ENCODE measurements around the gene HHIPL1. TPM values are rescaled to one million over a fixed set of nuclear protein-coding genes. Genes with fewer than 3 reads are reported as not detected.

HHIPL1 gene
- total RNA-seq, 1 experiment from 2014 or later, result not detected

- Mint-ChIP-seq H3K4me3 (ENCODE audit: low read depth, unreplicated experiment) (no peak overlapping the region), H3K4me1 (ENCODE audit: low read depth, unreplicated experiment) (peaks cover 10% of the 10 kb centered on the region), H3K27me3 (ENCODE audit: unreplicated experiment) (no peaks in the 10 kb centered on the region), H3K9me3 (ENCODE audit: low read depth, unreplicated experiment) (no peaks in the 10 kb centered on the region), H3K36me3 (ENCODE audit: insufficient read depth, unreplicated experiment) (peaks cover 16% of the 10 kb centered on the region), H3K27ac (ENCODE audit: unreplicated experiment) (no peak overlapping the region)
- BruUV-seq (replicated peaks), result no TSS peak
- TF ChIP-seq, protein P1, sequence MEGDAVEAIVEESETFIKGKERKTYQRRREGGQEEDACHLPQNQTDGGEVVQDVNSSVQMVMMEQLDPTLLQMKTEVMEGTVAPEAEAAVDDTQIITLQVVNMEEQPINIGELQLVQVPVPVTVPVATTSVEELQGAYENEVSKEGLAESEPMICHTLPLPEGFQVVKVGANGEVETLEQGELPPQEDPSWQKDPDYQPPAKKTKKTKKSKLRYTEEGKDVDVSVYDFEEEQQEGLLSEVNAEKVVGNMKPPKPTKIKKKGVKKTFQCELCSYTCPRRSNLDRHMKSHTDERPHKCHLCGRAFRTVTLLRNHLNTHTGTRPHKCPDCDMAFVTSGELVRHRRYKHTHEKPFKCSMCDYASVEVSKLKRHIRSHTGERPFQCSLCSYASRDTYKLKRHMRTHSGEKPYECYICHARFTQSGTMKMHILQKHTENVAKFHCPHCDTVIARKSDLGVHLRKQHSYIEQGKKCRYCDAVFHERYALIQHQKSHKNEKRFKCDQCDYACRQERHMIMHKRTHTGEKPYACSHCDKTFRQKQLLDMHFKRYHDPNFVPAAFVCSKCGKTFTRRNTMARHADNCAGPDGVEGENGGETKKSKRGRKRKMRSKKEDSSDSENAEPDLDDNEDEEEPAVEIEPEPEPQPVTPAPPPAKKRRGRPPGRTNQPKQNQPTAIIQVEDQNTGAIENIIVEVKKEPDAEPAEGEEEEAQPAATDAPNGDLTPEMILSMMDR (IDR thresholded peaks at IDR 0.05; ENCODE audit: unreplicated experiment), result no peak
- intact Hi-C loops (cut with micrococcal nuclease; ENCODE audit: unreplicated experiment), result no loop called here
- CTCF ChIA-PET, result interaction anchor here (0.6 kb wide), 1 partner anchor 26 kb away, joined by 4 read pairs; no protein-coding TSS in a partner anchor
- DNase-seq, result no peak
Observed at GRCh38 chr14:99608591-99608990, 36.3 kb upstream of the HHIPL1 start.

DNA sequence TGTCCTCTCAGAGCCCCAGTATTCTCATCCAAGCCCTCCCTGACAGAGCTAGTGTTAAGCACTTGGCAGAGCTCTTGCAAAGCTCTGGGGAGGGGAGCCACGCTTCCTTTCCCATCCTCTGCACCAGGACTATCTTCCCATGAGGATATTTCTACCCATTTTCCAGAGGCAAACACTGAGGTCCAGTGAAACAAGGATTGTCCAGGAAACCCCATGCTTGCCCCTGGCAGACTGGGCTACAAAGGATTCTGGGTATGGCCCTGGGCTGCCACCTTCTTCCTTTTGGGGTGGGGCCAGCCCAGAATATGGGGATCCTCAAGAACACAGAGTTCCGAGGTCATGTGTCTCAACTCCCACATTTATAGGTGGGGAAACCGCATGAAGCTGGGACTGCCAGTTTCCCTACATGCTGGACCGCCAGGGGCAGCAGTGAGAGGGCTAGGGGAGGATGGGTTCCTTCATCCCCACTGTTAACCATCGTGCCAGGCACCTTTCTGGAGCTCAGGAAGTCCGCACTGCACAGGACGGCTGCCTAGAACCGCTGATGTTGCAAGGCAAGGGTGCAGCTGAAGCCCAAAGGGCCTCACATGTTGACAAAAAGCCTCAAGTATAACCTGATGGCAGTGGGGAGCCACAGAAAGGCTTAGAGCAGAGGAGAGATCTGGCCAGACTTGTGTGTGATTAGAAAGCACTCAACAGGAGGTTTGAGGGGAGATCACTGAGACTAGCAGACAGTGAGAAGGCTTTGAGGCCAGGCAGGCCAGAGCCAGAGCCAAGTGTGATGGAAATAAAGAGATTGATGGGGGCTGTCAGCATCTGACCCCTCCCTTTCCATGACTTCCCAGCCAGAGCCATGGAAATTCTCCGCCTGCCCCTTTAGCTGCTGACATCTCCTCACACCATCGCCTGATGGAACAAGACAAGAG lies 35.4 kb upstream of the HHIPL1 start:
- TF ChIP-seq, protein P1 (IDR thresholded peaks at IDR 0.05; ENCODE audit: unreplicated experiment), result no peak
- Mint-ChIP-seq H3K9me3 (ENCODE audit: low read depth, unreplicated experiment) (no peaks in the 10 kb centered on the region), H3K4me3 (ENCODE audit: low read depth, unreplicated experiment) (no peak overlapping the region), H3K36me3 (ENCODE audit: insufficient read depth, unreplicated experiment) (peaks cover 11% of the 10 kb centered on the region), H3K4me1 (ENCODE audit: low read depth, unreplicated experiment) (peaks cover 10% of the 10 kb centered on the region), H3K27ac (ENCODE audit: unreplicated experiment) (no peak overlapping the region), H3K27me3 (ENCODE audit: unreplicated experiment) (no peaks in the 10 kb centered on the region)
- intact Hi-C loops (cut with micrococcal nuclease; ENCODE audit: unreplicated experiment), result no loop called here
- no peak for DNase-seq
- CTCF ChIA-PET, result interaction anchor here (0.6 kb wide), 1 partner anchor 74 kb away, joined by 4 read pairs; no protein-coding TSS in a partner anchor
- BruUV-seq (replicated peaks), result no TSS peak

DNA sequence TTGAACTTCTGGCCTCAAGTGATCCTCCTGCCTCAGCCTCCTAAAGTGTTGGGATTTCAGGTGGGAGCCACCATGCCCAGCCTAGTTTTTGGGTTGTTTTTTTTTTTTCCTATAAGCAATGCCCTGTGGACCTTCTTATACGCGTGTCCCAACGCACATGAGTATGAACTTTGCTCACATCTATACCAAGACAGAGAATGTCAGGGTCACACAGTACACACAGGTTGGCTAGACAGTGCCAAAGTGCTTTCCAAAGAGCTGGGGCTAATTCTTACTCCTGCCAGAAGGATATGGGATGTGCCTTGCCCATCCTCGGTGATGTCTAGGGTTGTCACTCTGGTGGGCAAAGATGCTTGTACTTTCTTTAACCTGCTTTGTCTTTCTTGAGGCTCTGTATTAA lies 33.3 kb upstream of the HHIPL1 start:
- peaks cover 17% of the 10 kb centered on the region for H3K27me3 Mint-ChIP-seq (ENCODE audit: unreplicated experiment)
- TF ChIP-seq, protein P1 (IDR thresholded peaks at IDR 0.05; ENCODE audit: unreplicated experiment), result no peak
- H3K27ac Mint-ChIP-seq (ENCODE audit: unreplicated experiment), result no peak overlapping the region
- no peak for DNase-seq
- H3K4me3 Mint-ChIP-seq (ENCODE audit: low read depth, unreplicated experiment), result no peak overlapping the region
- H3K4me1 Mint-ChIP-seq (ENCODE audit: low read depth, unreplicated experiment), result peaks cover 12% of the 10 kb centered on the region
- CTCF ChIA-PET, result no interaction called here
- BruUV-seq (replicated peaks), result no TSS peak
- H3K36me3 Mint-ChIP-seq (ENCODE audit: insufficient read depth, unreplicated experiment), result no peaks in the 10 kb centered on the region
- intact Hi-C loops (cut with micrococcal nuclease; ENCODE audit: unreplicated experiment), result no loop called here
- no peaks in the 10 kb centered on the region for H3K9me3 Mint-ChIP-seq (ENCODE audit: low read depth, unreplicated experiment)

DNA sequence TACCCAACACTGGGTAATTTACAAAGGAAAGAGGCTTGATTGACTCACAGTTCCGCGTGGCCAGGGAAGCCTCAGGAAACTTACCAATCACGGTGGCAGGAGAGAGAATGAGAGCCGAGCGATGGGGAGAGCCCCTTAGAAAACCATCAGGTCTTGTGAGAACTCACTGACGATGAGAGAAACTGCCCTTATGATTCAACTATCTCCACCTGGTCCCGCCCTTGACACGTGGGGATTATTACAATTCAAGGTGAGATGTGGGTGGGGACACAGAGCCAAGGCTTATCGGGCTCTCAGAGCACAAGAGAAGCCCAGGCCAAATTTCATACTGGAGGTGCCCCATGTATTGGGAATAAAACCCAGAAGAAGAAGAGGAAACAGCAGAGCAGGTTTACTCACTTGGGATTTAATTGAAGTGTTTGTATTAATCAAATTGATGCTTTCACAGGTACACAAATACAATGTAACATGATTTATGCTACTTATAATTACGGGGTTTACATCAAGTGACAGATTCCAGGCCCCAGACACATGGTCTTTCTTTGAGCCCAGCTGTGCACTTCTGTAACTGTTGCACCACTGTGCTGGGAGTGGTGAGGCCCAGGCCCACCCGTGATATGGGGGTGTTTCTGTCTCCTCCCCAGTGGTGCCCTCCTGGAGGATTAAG lies 32.7 kb upstream of the HHIPL1 start:
- Mint-ChIP-seq H3K27ac (ENCODE audit: unreplicated experiment) (no peak overlapping the region), H3K4me1 (ENCODE audit: low read depth, unreplicated experiment) (peaks cover 12% of the 10 kb centered on the region), H3K36me3 (ENCODE audit: insufficient read depth, unreplicated experiment) (no peaks in the 10 kb centered on the region), H3K9me3 (ENCODE audit: low read depth, unreplicated experiment) (no peaks in the 10 kb centered on the region), H3K27me3 (ENCODE audit: unreplicated experiment) (peaks cover 17% of the 10 kb centered on the region), H3K4me3 (ENCODE audit: low read depth, unreplicated experiment) (no peak overlapping the region)
- no TSS peak for BruUV-seq (replicated peaks)
- TF ChIP-seq, protein P1 (IDR thresholded peaks at IDR 0.05; ENCODE audit: unreplicated experiment), result no peak
- intact Hi-C loops (cut with micrococcal nuclease; ENCODE audit: unreplicated experiment), result no loop called here
- CTCF ChIA-PET, result no interaction called here
- DNase-seq, result no peak
